Measurements from ENCODE around the gene TATDN3. TPM values are rescaled to one million over a fixed set of nuclear protein-coding genes. Genes with fewer than 3 reads are reported as not detected.

The TATDN3 gene
- total and polyA plus RNA-seq, 2 of the 8 experiments (the other 6 are each of a cell fraction or from before 2014, with no cell fraction given), result 6.9 to 19.4 TPM

GRCh38 chr1:212785871-212786270 is 5.8 kb upstream of the TATDN3 start:
- no peak overlapping the region for H3K23ac ChIP-seq (ENCODE audit: insufficient read length)
- no peak overlapping the region for H4K91ac ChIP-seq (replicated peaks; ENCODE audit: insufficient read length, low read length)
- H2BK12ac ChIP-seq (ENCODE audit: low read depth, low read length), result no peak overlapping the region
- no peak overlapping the region for H2BK15ac ChIP-seq (ENCODE audit: low read length)
- no peak overlapping the region for H3K56ac ChIP-seq (replicated peaks; ENCODE audit: insufficient read length, low read depth, low read length)
- H3K23me2 ChIP-seq (ENCODE audit: low read depth, low read length), result 0 out of 2 replicates have a peak, but pooled peaks cover under 1% of the 10 kb centered on the region
- no peaks in the 10 kb centered on the region for H3K27me3 ChIP-seq (replicated peaks in 1 of 4; ENCODE audit: control insufficient read depth in 3 of 4, extremely low read depth in 1 of 4, insufficient read depth in 3 of 4, low read length in 3 of 4)
- peaks cover 0 to 3% (median 0%) of the 10 kb centered on the region in 4 experiments; a peak in 3 of 7 replicates for H3K4me1 ChIP-seq (replicated peaks in 1 of 4; ENCODE audit: control insufficient read depth in 3 of 4, insufficient read depth in 4 of 4, low read length in 3 of 4)
- H4K5ac ChIP-seq (ENCODE audit: insufficient read length, low read depth, low read length), result no peak overlapping the region
- H3K4ac ChIP-seq (replicated peaks; ENCODE audit: insufficient read length, low read depth, low read length), result no peak overlapping the region
- H2BK5ac ChIP-seq (ENCODE audit: low read depth, low read length), result no peak overlapping the region
- no peak overlapping the region for H4K8ac ChIP-seq (ENCODE audit: extremely low read depth, insufficient read depth, low read length)
- 100% methylated on average over 1 of the region's 1 CpG; no CpG with 5 or more reads in 1 of the 2 experiments for WGBS, 2 experiments (ENCODE audit: extremely low coverage in 1 of 2, insufficient coverage in 1 of 2, insufficient read length in 1 of 2, insufficient replicate concordance in 2 of 2, low coverage in 1 of 2, low lambda C conversion rate in 2 of 2, missing lambda C conversion rate in 1 of 2)
- H3K36me3 ChIP-seq (ENCODE audit: control insufficient read depth in 2 of 4, insufficient read depth in 4 of 4, low read length in 3 of 4), result peaks cover 5 to 60% (median 29%) of the 10 kb centered on the region in 4 experiments; a peak in 7 of 8 replicates
- H3K4me3 ChIP-seq (ENCODE audit: extremely low read depth in 1 of 4, insufficient read depth in 2 of 4, low read depth in 3 of 4, low read length in 4 of 4), result no peak overlapping the region
- H2AFZ ChIP-seq (ENCODE audit: low read length), result no peak overlapping the region
- no peak overlapping the region for H2BK120ac ChIP-seq (replicated peaks; ENCODE audit: low read depth, low read length)
- H2BK20ac ChIP-seq (ENCODE audit: low read length), result no peak overlapping the region
- no peaks in the 10 kb centered on the region; a peak in 1 of 4 replicates for H3K9me3 ChIP-seq (ENCODE audit: insufficient read depth in 2 of 2, low read depth in 1 of 2, low read length in 1 of 2)
- H3K79me1 ChIP-seq (ENCODE audit: low read depth, low read length), result no peaks in the 10 kb centered on the region; the same call in 1 of the 2 replicates
- H4K20me1 ChIP-seq (replicated peaks in 1 of 2; ENCODE audit: control insufficient read depth in 1 of 2, insufficient read depth in 2 of 2, low read length in 2 of 2), result no peaks in the 10 kb centered on the region
- DNase-seq (ENCODE audit: low read depth in 1 of 2, low spot score in 2 of 2) (no peak), FAIRE-seq (no peak)
- H3K18ac ChIP-seq (ENCODE audit: extremely low read depth, low read length), result no peak overlapping the region
- H3K27ac ChIP-seq (ENCODE audit: low read depth, low read length), result no peak overlapping the region
- peaks cover 0 to 32% of the 10 kb centered on the region in 2 experiments; a peak in 2 of 4 replicates for H3K79me2 ChIP-seq (ENCODE audit: control insufficient read depth in 1 of 2, insufficient read depth in 2 of 2, low read length in 2 of 2)
- POLR2A ChIA-PET (ENCODE audit: partially characterized antibody), result interaction anchor here (0.6 to 1.6 kb wide), 2 partner anchors 25 to 72 kb away, joined by 3 read pairs; no protein-coding TSS in a partner anchor
- H3K14ac ChIP-seq (ENCODE audit: insufficient read length), result no peak overlapping the region
- H3K9ac ChIP-seq (replicated peaks in 1 of 4; ENCODE audit: extremely low read depth in 1 of 4, low read depth in 3 of 4, low read length in 3 of 4), result no peak overlapping the region
- H3K4me2 ChIP-seq (ENCODE audit: insufficient read depth in 1 of 2, low read depth in 2 of 2, low read length in 2 of 2), result no peak overlapping the region
- CTCF ChIA-PET (ENCODE audit: partially characterized antibody), result interaction anchor here (0.7 to 1.9 kb wide), 6 partner anchors 15 to 328 kb away, joined by 3 to 5 read pairs (median 4); no protein-coding TSS in a partner anchor
- H2AK5ac ChIP-seq (ENCODE audit: low read depth, low read length), result no peak overlapping the region
- no peak for TF ChIP-seq YY1 (IDR thresholded peaks at IDR 0.05; ENCODE audit: low read depth, low read length)
- TF ChIP-seq BACH1 (IDR thresholded peaks at IDR 0.05; ENCODE audit: low read length), result no peak
- TF ChIP-seq TBP (IDR thresholded peaks at IDR 0.05; ENCODE audit: low read depth, low read length), result no peak
- no peak for TF ChIP-seq HDAC2 (IDR thresholded peaks at IDR 0.05; ENCODE audit: borderline replicate concordance in 1 of 2, low read depth in 2 of 2, low read length in 2 of 2)
- no peak for TF ChIP-seq NRF1 (IDR thresholded peaks at IDR 0.05; ENCODE audit: low read depth, low read length)
- no peak for TF ChIP-seq KDM5A (IDR thresholded peaks at IDR 0.05; ENCODE audit: low read length)
- TF ChIP-seq USF2 (IDR thresholded peaks at IDR 0.05; ENCODE audit: low read length), result no peak
- TF ChIP-seq JUN (IDR thresholded peaks at IDR 0.05; ENCODE audit: low read depth, low read length), result no peak
- no peak for TF ChIP-seq CTCF (IDR thresholded peaks at IDR 0.05; ENCODE audit: control extremely low read depth in 1 of 3, insufficient read depth in 1 of 3, low read depth in 1 of 3, low read length in 3 of 3)
- no peak for TF ChIP-seq NANOG (IDR thresholded peaks at IDR 0.05; ENCODE audit: insufficient read depth, low read depth, low read length, poor library complexity, severe bottlenecking)
